Activated naive CD4-positive, alpha-beta T cell treated with anti-CD3 and anti-CD28 coated beads, Interleukin-2, amount 50 U/mL, for 24 hours (primary cell): Measurements from ENCODE around the gene FAM177A1.
"Not testable (repeated sequence)": the region's sequence is repeated elsewhere in the genome, so short reads cannot be mapped to it uniquely, and the experiment has no call there.

Experiments used
- H3K27ac Mint-ChIP-seq: one replicate; pipeline ENCODE4 v1.8.0; 2021; ENCODE audit warnings: mild to moderate bottlenecking, mixed read lengths
- H3K27me3 Mint-ChIP-seq: one replicate; pipeline ENCODE4 v1.8.0; 2021; ENCODE audit warnings: mixed read lengths
- H3K36me3 Mint-ChIP-seq: one replicate; pipeline ENCODE4 v1.8.0; 2021; ENCODE audit warnings: mixed read lengths
- H3K4me1 Mint-ChIP-seq: one replicate; pipeline ENCODE4 v1.8.0; 2021; ENCODE audit warnings: mixed read lengths
- H3K4me3 Mint-ChIP-seq: one replicate; pipeline ENCODE4 v1.8.0; 2021; ENCODE audit warnings: mild to moderate bottlenecking, mixed read lengths
- H3K9me3 Mint-ChIP-seq: one replicate; pipeline ENCODE4 v1.8.0; 2021; ENCODE audit warnings: mixed read lengths

The FAM177A1 gene

DNA sequence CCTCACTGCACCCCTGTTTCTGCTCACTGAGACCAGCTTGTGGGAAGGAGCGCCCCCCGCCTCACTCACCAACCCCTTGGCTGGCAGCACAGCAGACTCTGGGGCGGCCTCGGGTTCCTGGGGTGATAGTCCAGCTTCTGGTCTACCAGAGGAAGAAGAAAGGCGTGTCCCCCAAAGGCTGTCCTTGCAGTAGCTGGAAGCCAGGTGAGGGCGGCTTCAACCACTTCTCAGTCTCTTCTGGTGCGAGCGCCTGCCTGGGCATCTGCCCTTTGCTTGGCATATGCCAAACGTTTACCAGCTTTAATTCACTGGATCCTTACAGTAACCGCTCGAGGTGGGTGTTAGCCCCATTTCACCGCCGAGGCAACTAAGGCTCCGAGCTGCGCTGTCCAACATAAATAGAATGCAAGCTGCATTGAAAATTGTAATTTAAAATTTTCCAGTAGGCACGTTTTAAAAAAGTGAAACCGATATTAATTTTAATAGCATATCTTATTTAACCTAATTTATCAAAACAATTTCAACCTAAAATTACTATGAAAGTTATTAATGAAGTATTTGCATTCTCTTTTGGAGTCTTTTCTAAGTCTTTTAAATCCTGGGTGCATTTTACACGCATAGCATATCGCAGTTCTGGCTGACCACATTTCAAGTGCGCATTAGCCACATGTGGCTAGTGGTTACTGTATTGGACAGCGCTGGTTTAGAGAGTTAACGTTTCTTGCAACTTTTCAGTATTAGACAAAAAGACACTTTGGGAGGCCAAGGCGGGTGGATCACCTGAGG lies 872 bp downstream of the FAM177A1 start:
- H3K27ac Mint-ChIP-seq, result peak overlapping the region; percentile 89
- H3K4me1 Mint-ChIP-seq, result peaks cover 27% of the 10 kb centered on the region
- H3K4me3 Mint-ChIP-seq, result peak overlapping the region; percentile 96

DNA sequence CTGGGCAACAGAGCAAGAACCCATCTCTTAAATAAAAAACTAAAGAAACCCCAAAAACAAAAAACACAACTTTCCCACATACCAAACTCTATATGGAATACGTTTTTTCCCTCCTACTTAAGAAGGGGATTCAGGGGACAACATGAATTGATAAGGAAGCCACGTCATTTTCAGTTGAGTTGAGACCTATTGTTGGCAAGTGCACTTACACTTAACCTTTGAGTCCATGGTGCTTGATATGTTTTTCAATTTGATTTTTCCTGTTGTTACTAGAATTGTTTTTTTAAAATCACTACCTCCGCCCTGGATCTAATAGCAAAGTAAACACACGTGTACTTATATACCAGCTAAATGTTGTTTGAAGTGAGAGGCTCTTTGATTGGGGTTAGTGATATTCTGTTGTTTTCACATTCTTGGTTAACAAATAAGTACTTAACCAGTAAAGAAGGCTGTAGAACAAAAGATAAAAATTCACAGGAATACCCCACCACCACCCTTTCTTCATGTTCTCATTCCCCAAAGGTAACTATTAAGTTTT lies 2.0 kb downstream of the FAM177A1 start:
- Mint-ChIP-seq H3K4me3 (peak overlapping the region; percentile 96), H3K27me3 (no peaks in the 10 kb centered on the region), H3K4me1 (peaks cover 27% of the 10 kb centered on the region), H3K36me3 (peaks cover 3% of the 10 kb centered on the region), H3K27ac (peak overlapping the region; percentile 36), H3K9me3 (no peaks in the 10 kb centered on the region)

More for the DNA sequence above, 872 bp downstream of the FAM177A1 start:
- Mint-ChIP-seq H3K9me3 (no peaks in the 10 kb centered on the region), H3K27me3 (no peaks in the 10 kb centered on the region), H3K36me3 (peaks cover 3% of the 10 kb centered on the region)

DNA sequence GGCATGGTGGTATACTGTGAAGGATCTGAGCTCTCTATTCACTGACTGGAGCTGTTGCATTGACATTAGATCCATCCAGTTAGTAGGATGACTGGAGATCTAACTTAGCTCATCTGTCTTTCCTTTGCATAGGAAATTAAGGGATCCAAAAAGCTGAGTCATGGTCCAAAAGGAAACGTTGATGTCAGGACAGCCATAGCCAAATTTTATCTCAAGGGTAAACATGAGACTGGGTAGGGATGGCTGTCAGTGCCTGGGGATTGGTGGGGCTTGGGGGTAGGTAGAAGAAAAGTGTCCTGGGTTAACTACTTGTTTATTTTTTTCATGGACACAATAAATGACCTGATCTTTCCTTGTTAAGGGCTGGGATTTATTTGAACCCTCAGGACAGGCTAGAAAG lies 4.6 kb downstream of the FAM177A1 start:
- Mint-ChIP-seq H3K9me3 (no peaks in the 10 kb centered on the region), H3K36me3 (peaks cover 5% of the 10 kb centered on the region), H3K27ac (peak overlapping the region; percentile 23), H3K27me3 (no peaks in the 10 kb centered on the region), H3K4me3 (no peak overlapping the region), H3K4me1 (peaks cover 18% of the 10 kb centered on the region)

DNA sequence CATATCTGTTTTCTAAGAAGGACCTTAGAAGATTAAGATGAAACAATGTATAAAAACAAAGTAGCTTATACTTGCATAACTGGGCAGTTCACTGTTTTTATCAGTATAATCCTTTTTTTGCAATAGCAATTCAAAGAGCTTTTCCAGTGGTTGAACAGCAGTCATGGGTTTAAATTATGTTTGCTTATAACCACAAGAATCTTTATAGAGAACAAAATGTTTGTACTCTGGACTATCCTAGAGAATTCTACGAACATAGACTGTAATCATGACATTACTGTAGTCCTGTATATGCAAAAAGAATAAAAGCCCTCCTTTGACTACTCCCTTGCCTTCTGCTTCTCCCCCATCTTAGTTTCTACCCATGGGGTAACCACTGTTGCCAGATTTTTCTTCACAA lies 5.7 kb downstream of the FAM177A1 start:
- Mint-ChIP-seq H3K27me3 (no peaks in the 10 kb centered on the region), H3K27ac (no peak overlapping the region)

DNA sequence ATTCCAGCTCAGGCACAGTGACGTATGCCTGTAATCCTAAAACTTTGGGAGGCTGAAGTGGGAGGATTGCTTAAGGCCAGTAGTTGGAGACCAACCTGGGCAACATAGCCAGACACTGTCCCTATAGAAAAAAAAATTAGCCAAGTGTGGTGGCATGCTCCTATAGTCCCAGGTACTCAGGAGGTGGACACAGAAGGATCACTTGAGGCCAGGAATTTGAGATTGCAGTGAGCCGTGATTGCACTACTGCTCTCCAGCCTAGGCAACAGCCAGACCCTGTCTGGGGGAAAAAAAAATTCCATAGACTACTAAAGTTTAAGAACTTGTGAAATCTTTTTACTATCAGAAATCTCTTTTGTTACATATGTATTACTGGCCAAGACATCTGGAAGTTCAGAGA lies 6.6 kb downstream of the FAM177A1 start:
- H3K27me3 Mint-ChIP-seq, result no peaks in the 10 kb centered on the region
- no peaks in the 10 kb centered on the region for H3K9me3 Mint-ChIP-seq
- H3K36me3 Mint-ChIP-seq, result peaks cover 6% of the 10 kb centered on the region
- peaks cover 7% of the 10 kb centered on the region for H3K4me1 Mint-ChIP-seq
- H3K27ac Mint-ChIP-seq, result no peak overlapping the region
- no peak overlapping the region for H3K4me3 Mint-ChIP-seq

More for the DNA sequence above, 5.7 kb downstream of the FAM177A1 start:
- H3K4me1 Mint-ChIP-seq, result peaks cover 15% of the 10 kb centered on the region
- H3K36me3 Mint-ChIP-seq, result peaks cover 5% of the 10 kb centered on the region
- H3K4me3 Mint-ChIP-seq, result no peak overlapping the region
- no peaks in the 10 kb centered on the region for H3K9me3 Mint-ChIP-seq

DNA sequence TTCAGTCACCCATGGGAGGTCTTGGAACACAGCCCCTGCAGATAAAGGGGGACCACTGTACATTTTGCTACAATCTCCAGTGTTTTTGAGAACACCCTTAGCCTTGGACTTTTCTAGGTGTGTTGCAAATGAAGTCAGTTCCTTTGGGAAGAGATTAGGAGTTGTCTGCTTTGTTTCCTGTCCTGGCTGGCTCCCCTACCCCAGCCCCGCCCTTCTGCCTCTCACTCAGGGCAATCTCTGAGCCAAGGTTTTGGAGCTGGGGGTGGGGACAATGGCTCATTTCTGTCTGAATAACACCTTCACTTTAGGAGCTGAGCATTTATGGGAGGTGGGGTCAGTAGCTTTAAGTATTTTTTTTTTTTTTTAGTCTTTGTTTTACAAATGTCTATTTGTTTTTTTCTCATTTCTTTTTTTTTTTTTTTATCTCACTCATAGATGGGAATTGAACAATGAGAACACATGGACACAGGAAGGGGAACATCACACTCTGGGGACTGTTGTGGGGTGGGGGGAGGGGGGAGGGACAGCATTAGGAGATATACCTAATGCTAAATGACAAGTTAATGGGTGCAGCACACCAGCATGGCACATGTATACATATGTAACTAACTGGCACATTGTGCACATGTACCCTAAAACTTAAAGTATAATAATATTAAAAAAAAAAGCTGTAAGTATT lies 15.2 kb downstream of the FAM177A1 start:
- H3K36me3 Mint-ChIP-seq, result peaks cover 17% of the 10 kb centered on the region

DNA sequence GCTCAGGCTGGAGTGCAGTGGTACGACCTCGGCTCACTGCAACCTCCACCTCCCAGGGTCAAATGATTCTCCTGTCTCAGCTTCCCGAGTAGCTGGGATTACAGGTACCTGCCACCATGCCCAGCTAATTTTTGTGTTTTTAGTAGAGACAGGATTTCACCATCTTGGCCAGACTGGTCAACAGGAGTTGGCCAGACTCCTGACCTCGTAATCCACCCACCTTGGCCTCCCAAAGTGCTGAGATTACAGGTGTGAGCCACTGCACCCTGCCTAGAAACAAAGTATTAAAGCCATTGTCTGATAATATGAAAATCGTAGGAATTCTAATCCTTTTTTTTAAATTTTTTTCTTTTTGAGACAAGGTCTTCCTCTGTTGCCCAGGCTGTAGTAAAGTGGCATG lies 19.7 kb downstream of the FAM177A1 start:
- not testable (repeated sequence) for H3K27me3 Mint-ChIP-seq, H3K4me3 Mint-ChIP-seq, H3K27ac Mint-ChIP-seq, H3K9me3 Mint-ChIP-seq, H3K4me1 Mint-ChIP-seq
- peaks cover 19% of the 10 kb centered on the region for H3K36me3 Mint-ChIP-seq

More for the DNA sequence above, 15.2 kb downstream of the FAM177A1 start:
- H3K27me3 Mint-ChIP-seq, H3K9me3 Mint-ChIP-seq, H3K4me1 Mint-ChIP-seq, H3K4me3 Mint-ChIP-seq, H3K27ac Mint-ChIP-seq: not testable (repeated sequence)

DNA sequence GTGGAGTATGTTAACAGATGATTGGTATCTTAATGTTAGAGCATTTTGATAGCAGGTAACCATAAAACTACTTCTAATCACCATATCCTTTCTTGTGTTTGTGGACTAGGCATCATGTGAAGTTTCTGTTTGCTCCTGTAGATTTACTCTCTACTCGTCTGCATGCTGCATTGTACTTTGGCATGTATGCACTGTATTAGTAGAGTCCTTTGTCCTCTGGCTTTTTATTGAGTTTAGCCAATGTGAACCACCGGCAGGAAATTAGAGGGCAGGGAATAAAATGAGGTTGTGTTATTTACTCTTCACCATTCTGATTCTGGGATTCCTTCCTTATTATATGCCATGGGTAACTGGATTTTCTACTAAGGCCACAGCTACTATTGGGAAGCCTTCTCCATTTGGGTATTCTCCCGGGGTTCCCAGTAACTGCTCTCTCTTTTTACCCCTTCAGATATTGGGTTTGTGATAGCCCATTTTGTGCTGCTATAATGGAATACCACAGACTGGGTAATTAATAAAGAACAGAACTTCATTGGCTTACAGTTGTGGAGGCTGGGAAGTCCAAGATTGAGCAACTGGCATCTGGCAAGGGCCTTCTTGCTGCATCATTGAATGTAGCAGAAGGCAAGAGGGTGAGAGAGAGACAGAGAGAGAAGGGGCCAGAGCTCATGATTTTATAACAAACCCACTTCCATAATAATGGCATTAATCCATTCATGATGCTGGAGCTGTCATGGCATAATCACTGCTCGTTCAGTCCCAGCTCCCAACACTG lies 22.4 kb downstream of the FAM177A1 start:
- no peaks in the 10 kb centered on the region for H3K4me1 Mint-ChIP-seq
- no peaks in the 10 kb centered on the region for H3K27me3 Mint-ChIP-seq
- no peaks in the 10 kb centered on the region for H3K9me3 Mint-ChIP-seq
- peaks cover 17% of the 10 kb centered on the region for H3K36me3 Mint-ChIP-seq
- no peak overlapping the region for H3K27ac Mint-ChIP-seq
- no peak overlapping the region for H3K4me3 Mint-ChIP-seq

DNA sequence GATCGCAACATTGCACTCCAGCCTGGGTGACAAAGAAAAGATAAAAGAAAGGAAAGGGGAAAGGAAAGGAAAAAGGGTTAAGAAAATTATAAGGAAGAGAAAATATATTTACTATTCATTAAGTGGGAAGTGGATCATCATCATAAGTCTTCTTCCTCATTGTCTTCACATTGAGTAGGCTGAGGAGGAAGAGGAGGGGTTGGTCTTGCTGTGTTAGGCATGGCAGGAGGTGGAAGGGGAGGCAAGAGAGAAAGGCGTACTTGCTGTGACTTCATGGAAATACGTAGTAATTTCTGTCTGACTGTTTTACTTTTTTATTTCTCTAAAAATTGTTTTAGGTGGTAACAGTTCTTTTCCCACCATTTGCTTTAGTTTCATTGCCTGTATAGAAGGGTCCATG lies 26.2 kb downstream of the FAM177A1 start:
- no peak overlapping the region for H3K27ac Mint-ChIP-seq
- H3K4me3 Mint-ChIP-seq, result no peak overlapping the region
- no peaks in the 10 kb centered on the region for H3K4me1 Mint-ChIP-seq
- H3K36me3 Mint-ChIP-seq, result peaks cover 16% of the 10 kb centered on the region
- H3K9me3 Mint-ChIP-seq, result no peaks in the 10 kb centered on the region
- no peaks in the 10 kb centered on the region for H3K27me3 Mint-ChIP-seq

DNA sequence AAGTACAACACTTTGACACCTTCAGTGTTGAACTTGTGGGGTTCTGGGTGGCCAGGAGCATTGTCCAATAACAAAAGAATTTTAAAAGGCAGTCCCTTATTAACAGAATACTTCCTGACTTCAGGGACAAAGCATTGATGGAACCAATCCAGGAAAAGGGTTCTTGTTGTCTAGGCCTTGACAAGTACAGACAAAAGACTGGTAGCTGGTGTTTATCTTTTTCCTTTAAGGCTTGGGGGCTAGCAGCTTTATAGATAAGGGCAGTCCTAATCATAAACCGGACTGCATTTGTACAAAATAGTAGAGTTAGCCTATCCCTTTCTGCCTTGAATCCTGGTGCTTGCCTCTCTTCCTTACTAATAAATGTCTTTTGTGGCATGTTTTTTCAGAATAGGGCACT lies 27.4 kb downstream of the FAM177A1 start:
- no peaks in the 10 kb centered on the region for H3K4me1 Mint-ChIP-seq
- H3K4me3 Mint-ChIP-seq, result no peak overlapping the region
- H3K27me3 Mint-ChIP-seq, result no peaks in the 10 kb centered on the region
- no peaks in the 10 kb centered on the region for H3K9me3 Mint-ChIP-seq
- H3K27ac Mint-ChIP-seq, result no peak overlapping the region
- H3K36me3 Mint-ChIP-seq, result peaks cover 7% of the 10 kb centered on the region

DNA sequence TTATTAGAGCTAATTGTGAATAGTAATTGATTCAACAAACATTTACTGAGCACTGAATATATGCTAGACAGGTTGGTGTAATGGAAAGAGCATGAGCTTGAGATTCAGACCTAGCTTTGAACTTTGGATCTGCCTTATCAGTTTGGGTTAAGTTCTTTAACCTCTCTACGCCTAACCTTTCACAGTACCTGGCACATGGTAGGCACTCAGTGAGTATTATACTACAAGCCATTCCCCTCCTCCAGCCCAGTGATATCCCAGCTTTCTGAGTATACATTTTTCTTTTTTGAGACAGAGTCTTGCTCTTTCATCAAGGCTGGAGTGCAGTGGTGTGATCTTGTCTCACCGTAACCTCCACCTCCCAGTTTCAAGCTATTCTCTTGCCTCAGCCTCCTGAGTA lies 32.0 kb downstream of the FAM177A1 start:
- no peak overlapping the region for H3K4me3 Mint-ChIP-seq
- peaks cover 5% of the 10 kb centered on the region for H3K36me3 Mint-ChIP-seq
- H3K4me1 Mint-ChIP-seq, result no peaks in the 10 kb centered on the region
- H3K27me3 Mint-ChIP-seq, result no peaks in the 10 kb centered on the region
- H3K27ac Mint-ChIP-seq, result no peak overlapping the region
- no peaks in the 10 kb centered on the region for H3K9me3 Mint-ChIP-seq

DNA sequence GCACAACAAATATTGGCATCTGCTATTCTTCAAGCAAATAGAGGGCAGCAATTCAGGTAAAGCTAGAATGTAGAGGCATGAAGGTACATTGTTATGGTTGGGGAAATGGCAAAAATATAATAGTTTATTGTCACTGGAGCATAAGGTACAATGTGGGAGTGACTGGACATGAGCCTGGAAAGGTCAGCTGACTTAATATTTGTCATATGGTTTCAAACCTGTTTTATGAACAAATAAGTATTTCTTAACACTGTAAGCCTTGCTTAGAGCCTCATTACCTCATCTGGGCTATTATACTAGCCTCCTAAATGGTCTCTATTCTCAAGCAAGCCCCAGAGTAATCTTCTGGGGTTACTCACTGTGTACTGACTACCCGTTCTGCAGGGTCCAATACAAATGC lies 33.7 kb downstream of the FAM177A1 start:
- Mint-ChIP-seq H3K27ac (no peak overlapping the region), H3K9me3 (no peaks in the 10 kb centered on the region), H3K4me1 (no peaks in the 10 kb centered on the region), H3K4me3 (no peak overlapping the region), H3K27me3 (no peaks in the 10 kb centered on the region), H3K36me3 (peaks cover 3% of the 10 kb centered on the region)

DNA sequence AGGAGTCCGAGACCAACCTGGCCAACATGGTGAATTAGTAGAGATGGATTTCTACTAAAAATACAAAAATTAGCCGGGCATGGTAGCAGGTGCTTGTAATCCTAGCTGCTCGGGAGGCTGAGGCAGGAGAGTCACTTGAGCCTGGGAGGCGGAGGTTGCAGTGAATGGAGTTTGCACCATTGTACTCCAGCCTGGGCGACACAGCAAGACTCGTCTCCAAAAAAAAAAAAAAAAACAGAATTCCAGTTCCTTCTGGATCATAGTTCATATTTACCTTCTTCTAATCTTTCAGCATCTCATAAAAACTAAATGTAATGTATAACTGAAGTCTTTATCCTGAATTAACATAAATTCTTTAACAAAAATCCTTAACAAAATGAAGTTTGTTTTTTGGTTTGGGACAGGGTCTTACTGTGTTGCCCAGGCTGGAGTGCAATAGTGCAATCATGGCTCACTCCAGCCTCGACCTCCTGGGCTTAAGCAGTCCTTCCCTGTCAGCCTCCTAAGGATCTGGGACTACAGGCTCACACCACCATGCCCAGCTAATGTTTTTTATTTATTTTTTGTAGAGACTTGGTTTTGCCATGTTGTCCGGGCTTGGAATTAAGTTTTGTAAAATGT lies 37.6 kb downstream of the FAM177A1 start:
- Mint-ChIP-seq H3K4me3 (no peak overlapping the region), H3K36me3 (peaks cover 9% of the 10 kb centered on the region), H3K9me3 (no peaks in the 10 kb centered on the region), H3K4me1 (no peaks in the 10 kb centered on the region), H3K27me3 (no peaks in the 10 kb centered on the region), H3K27ac (peak overlapping the region; percentile 10)

DNA sequence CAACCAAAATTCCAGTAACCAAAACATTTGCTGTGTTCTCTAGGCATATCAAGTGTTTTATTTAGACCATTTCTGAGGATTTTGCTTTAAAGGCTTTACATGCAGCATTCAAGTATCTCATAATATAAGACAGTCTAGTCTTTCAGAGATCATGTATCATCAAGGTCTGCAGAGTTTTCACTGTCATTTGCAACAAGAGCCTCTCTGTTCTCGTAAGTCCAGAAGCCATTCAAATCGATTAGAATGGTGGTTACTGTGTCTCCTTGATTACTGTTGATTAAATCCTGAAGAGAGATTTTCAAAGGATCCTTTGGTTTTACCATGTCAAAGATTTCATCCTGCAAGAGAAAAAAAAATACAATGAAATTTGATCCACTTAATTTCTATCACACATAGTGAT lies 39.4 kb downstream of the FAM177A1 start:
- Mint-ChIP-seq H3K4me1 (no peaks in the 10 kb centered on the region), H3K9me3 (no peaks in the 10 kb centered on the region), H3K4me3 (no peak overlapping the region), H3K36me3 (peaks cover 7% of the 10 kb centered on the region), H3K27ac (no peak overlapping the region), H3K27me3 (no peaks in the 10 kb centered on the region)

DNA sequence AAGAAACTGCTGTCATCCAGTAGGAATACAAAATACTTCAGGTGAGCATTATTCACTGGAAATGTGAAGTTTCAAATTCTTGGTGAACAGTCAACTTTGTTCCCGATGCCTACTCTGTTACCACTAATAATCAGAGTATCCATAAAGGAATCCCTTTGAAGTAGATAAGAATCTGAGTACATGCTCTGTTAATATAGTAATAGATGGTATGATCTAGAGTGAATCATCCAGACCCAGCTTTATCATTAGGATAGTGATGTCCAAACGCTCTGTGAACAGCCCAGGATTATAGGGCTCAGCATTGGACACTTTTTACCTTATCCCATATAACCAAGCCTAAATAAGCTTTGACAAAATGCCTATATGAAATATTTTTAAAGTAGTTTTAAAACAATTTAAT lies 42.4 kb downstream of the FAM177A1 start:
- Mint-ChIP-seq H3K4me1 (no peaks in the 10 kb centered on the region), H3K36me3 (peaks cover 13% of the 10 kb centered on the region), H3K9me3 (no peaks in the 10 kb centered on the region), H3K27me3 (no peaks in the 10 kb centered on the region), H3K27ac (peak overlapping the region; percentile 14), H3K4me3 (no peak overlapping the region)
